Muscle of back (tissue), 11 donors: ENCODE data around the gene KLHL11. TPM values are rescaled to one million over a fixed set of nuclear protein-coding genes. Genes with fewer than 3 reads are reported as not detected.
A peak's percentile ranks its signal among the peaks of the same experiment; 100 is the strongest.

Experiments
- DNase-seq, 3 donors: peaks; one replicate each; pipeline versions ENCODE4 v3.0.0 to v3.0.0-alpha.2; 2013
- polyA plus RNA-seq, 10 donors: library from polyadenylated mRNA; unstranded; fragments of 120-200 nt; gene quantifications; one replicate each; pipeline ENCODE4 v1.2.1, GENCODE V29; 2013; ENCODE audit not compliant: insufficient read length in 10 of 10

KLHL11 gene
- polyA plus RNA-seq, 10 donors: 4.4 to 6.4 (median 5.6) TPM

DNA sequence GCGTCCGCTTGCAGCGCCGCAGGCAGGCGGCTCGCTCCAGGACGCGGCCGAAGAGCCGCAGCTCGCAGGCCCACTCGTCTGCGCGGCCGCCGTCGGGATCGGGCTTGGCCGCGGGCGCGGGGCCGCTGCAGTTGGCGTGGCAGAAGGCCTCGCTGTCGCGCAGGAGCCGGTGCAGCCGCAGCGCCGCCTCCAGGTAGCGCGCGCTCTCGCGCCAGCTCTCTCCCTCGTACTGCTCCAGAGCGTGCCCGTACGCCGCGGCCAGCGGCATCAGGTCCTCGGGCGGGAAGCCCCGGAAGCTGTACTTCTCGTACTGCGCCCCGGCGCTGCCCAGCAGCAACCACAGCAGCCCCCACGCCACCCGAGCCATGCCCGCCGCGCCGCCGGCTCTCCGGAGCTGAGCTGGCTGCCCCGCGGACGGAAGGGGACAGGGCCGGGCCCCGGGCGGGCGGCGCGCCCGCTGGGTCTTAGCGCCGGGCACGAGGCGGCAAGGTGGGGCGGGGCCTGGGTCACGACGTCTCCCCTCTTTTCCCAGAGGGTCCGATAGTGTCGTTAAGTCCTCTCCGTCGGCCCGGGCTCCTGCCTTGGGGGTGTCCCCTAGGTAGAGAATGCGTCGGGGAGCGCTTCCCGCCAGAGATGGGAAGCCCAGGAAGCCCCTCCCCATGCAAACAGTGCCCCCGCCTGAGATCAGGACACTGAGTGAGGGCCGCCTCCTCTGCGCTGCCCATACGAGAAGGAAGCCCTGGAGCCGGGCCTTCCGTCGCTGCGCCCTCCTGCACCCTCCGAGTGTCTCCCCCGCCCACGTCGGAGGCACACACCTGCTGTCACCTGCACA is 53.5 kb downstream of the KLHL11 start, which contains the start of gene P3H4:
Gene P3H4, minus strand, starts transcription at position 401 of the 832 bp plus-strand sequence. Its CDS starts 34 bp downstream, at position 367.
- peak; percentile 78 to 98 (median 91) for DNase-seq

DNA sequence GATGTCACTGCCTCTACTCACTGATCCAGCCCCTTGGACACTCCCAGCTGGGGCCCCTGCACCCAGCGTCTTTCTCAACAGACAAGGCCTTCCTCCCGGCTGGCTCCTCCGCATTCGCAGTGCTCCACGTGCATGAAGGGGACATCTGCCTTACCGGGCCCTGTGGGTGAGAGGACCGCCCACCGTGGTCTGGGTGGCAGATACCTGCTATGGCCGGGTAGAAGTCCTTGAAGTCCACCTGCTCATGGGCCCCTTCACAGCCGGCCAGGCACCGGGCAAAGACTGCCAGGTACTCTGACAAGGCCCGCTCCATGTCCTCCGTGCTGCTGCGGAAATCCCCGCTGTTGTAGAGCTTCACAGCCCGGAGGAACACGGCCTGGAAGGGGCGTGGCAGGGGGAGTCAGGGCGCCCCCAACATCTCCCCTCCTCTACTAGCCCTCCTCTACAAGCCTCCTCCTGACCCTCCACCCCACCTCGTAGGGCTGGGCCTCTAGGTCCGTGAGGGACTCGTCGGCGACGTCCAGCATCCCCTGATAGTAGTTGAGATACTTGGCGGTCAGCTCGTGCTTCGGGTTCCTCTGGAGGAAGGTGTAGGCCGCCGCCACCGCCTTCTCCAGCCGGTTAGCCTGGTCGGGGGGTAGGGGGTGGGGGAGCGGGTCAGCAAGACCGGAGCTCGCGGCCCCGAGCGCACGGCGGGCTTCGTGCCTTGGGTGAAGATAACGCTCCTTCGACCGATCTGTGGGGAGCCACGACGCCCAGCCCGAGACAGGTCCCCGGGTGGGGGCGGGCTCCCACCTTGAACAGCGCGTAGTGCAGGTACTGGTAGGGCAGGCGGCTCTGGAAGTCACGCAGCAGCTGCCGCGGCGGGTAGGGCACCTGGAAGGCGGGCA is 54.3 kb downstream of the KLHL11 start:
- DNase-seq: no peak

DNA sequence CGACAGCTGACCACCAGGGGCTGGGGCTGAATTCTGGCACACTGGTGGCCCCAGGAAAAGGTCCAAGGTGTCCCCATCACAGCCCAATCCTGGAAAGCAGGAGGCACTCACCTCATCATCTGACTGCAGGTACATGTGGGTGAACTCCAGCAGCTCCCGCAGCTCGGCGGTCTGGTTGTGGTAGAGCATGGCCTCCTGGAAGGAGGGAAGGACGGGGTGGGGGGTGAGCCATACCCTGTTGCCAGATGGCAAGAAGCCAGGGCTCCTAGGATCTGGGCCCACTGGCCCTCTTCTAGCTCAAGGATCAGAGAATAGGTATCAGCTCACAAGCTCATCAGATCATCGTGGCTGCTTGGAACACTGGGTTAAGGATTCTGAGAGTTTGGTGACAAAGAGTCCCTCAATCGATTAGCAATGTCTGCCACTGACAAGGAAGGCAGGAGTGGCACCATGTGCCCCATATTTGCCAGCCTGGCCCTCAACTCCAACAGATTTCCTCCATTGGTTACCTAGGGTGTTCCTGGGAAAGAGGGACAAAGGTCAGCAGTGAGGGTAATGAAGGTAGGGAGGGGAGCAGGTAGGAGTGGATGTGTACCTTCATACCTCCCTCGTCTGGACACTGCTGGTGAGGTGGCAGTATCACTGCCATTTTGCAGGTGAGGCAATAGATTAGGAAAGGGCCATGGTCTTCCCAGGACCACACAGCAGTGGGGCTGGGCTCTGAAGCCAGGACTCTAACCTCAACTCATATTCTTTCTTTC is 58.4 kb downstream of the KLHL11 start:
- DNase-seq: no peak

Other genes with a start within 250 kb of the KLHL11 start
- gene KRT17, start 240.8 kb downstream of the KLHL11 start, polyA plus RNA-seq: 100 to 1,000 TPM in 2 of 10 donors, 1 to 10 TPM in 5, under 1 TPM in 3; 0.46 to 228 (median 1.6) TPM
- 100 to 1,000 TPM; 761 to 893 (median 828) TPM for gene EIF1, start 176.5 kb downstream of the KLHL11 start, polyA plus RNA-seq
- under 1 TPM in 1 of 10 donors, not detected in 9; 0.72 TPM for gene GAST, start 153.1 kb downstream of the KLHL11 start, polyA plus RNA-seq
- gene HAP1, start 130.8 kb downstream of the KLHL11 start, polyA plus RNA-seq: under 1 TPM in 8 of 10 donors, not detected in 2; 0.04 to 0.32 (median 0.08) TPM
- 10 to 100 TPM; 26.8 to 68.0 (median 32.1) TPM for gene JUP, start 78.7 kb downstream of the KLHL11 start, polyA plus RNA-seq
- 10 to 100 TPM; 27.6 to 59.2 (median 40.2) TPM for gene P3H4, start 53.5 kb downstream of the KLHL11 start, polyA plus RNA-seq
- 100 to 1,000 TPM; 104 to 191 (median 135) TPM for gene FKBP10, start 52.4 kb downstream of the KLHL11 start, polyA plus RNA-seq
- gene NT5C3B, start 29.2 kb downstream of the KLHL11 start, polyA plus RNA-seq: 10 to 100 TPM; 32.4 to 79.1 (median 45.9) TPM
- under 1 TPM in 4 of 10 donors, not detected in 6; 0.15 to 0.43 (median 0.18) TPM for gene KLHL10, start 27.6 kb downstream of the KLHL11 start, polyA plus RNA-seq
- gene ACLY, start 53.5 kb upstream of the KLHL11 start, polyA plus RNA-seq: 10 to 100 TPM; 48.4 to 77.4 (median 58.5) TPM
- gene ODAD4, start 65.2 kb upstream of the KLHL11 start, polyA plus RNA-seq: 1 to 10 TPM in 1 of 10 donors, under 1 TPM in 9; 0.53 to 1.2 (median 0.71) TPM
- gene CNP, start 101.4 kb upstream of the KLHL11 start, polyA plus RNA-seq: 10 to 100 TPM; 34.3 to 62.8 (median 41.1) TPM
- 100 to 1,000 TPM in 2 of 10 donors, 10 to 100 TPM in 8; 79.1 to 109 (median 91.0) TPM for gene DNAJC7, start 152.0 kb upstream of the KLHL11 start, polyA plus RNA-seq
- 10 to 100 TPM; 32.9 to 50.9 (median 41.2) TPM for gene NKIRAS2, start 154.7 kb upstream of the KLHL11 start, polyA plus RNA-seq
- 1 to 10 TPM in 6 of 10 donors, under 1 TPM in 4; 0.87 to 1.7 (median 1.0) TPM for gene C17orf113, start 185.2 kb upstream of the KLHL11 start, polyA plus RNA-seq
- 10 to 100 TPM in 2 of 10 donors, 1 to 10 TPM in 8; 4.3 to 16.1 (median 7.8) TPM for gene ZNF385C, start 233.1 kb upstream of the KLHL11 start, polyA plus RNA-seq
- gene DHX58, start 247.3 kb upstream of the KLHL11 start, polyA plus RNA-seq: 1 to 10 TPM; 3.7 to 8.7 (median 5.2) TPM